Measurements from ENCODE around the gene TMEM174. TPM values are rescaled to one million over a fixed set of nuclear protein-coding genes. Genes with fewer than 3 reads are reported as not detected.
"Not testable (repeated sequence)": the region's sequence is repeated elsewhere in the genome, so short reads cannot be mapped to it uniquely, and the experiment has no call there.

TMEM174 gene
- total RNA-seq, 2 experiments from 2014 or later = 0.25 TPM; not detected in 1

- Histone ChIP-seq H3K79me2 (ENCODE audit: insufficient read depth, low read depth, low read length) (no peaks in the 10 kb centered on the region), H3K4me1 (ENCODE audit: insufficient read depth, low read length, poor library complexity, severe bottlenecking) (no peaks in the 10 kb centered on the region), H3K36me3 (ENCODE audit: insufficient read depth, low read length) (no peaks in the 10 kb centered on the region), H3K27ac (ENCODE audit: low read depth, low read length, poor library complexity, severe bottlenecking) (no peak overlapping the region), H4K20me1 (ENCODE audit: insufficient read depth, low read length) (no peaks in the 10 kb centered on the region), H3K9me3 (ENCODE audit: low read length) (no peaks in the 10 kb centered on the region), H3K9me2 (ENCODE audit: insufficient read depth, low read length) (no peaks in the 10 kb centered on the region), H2AFZ (ENCODE audit: low read length) (no peak overlapping the region), H3K4me2 (ENCODE audit: low read length) (no peak overlapping the region), H3K4me3 (ENCODE audit: low read depth, low read length, poor library complexity, severe bottlenecking) (no peak overlapping the region)
- POLR2A ChIA-PET = no interaction called here
- intact Hi-C loops (cut with micrococcal nuclease; ENCODE audit: unreplicated experiment) = no loop called here
- no TSS peak for BruUV-seq (replicated peaks)
- no peak for TF ChIP-seq CTCF (conservative IDR thresholded peaks at IDR 0.05; ENCODE audit: low read length)
- TF ChIP-seq EZH2phosphoT487 (IDR thresholded peaks at IDR 0.05; ENCODE audit: borderline replicate concordance, low read depth, low read length) = no peak
- no peak for DNase-seq (ENCODE audit: low spot score)
- CTCF ChIA-PET (ENCODE audit: unreplicated experiment) = no interaction called here
Observed at GRCh38 chr5:73215531-73215890, 42.5 kb downstream of the TMEM174 start.

- no peak overlapping the region for H2AFZ ChIP-seq (ENCODE audit: low read length)
- CTCF ChIA-PET (ENCODE audit: unreplicated experiment) = no interaction called here
- intact Hi-C loops (cut with micrococcal nuclease; ENCODE audit: unreplicated experiment) = no loop called here
- H3K4me3 ChIP-seq (ENCODE audit: low read depth, low read length, poor library complexity, severe bottlenecking) = no peak overlapping the region
- DNase-seq (ENCODE audit: low spot score) = no peak
- no peak for TF ChIP-seq CTCF (conservative IDR thresholded peaks at IDR 0.05; ENCODE audit: low read length)
- TF ChIP-seq EZH2phosphoT487 (IDR thresholded peaks at IDR 0.05; ENCODE audit: borderline replicate concordance, low read depth, low read length) = no peak
- no peaks in the 10 kb centered on the region for H3K79me2 ChIP-seq (ENCODE audit: insufficient read depth, low read depth, low read length)
- POLR2A ChIA-PET = no interaction called here
- H4K20me1 ChIP-seq (ENCODE audit: insufficient read depth, low read length) = no peaks in the 10 kb centered on the region
- no peaks in the 10 kb centered on the region for H3K4me1 ChIP-seq (ENCODE audit: insufficient read depth, low read length, poor library complexity, severe bottlenecking)
- H3K27ac ChIP-seq (ENCODE audit: low read depth, low read length, poor library complexity, severe bottlenecking) = no peak overlapping the region
- H3K4me2 ChIP-seq (ENCODE audit: low read length) = no peak overlapping the region
- H3K9me2 ChIP-seq (ENCODE audit: insufficient read depth, low read length) = no peaks in the 10 kb centered on the region
- no TSS peak for BruUV-seq (replicated peaks)
- H3K36me3 ChIP-seq (ENCODE audit: insufficient read depth, low read length) = no peaks in the 10 kb centered on the region
- no peaks in the 10 kb centered on the region for H3K9me3 ChIP-seq (ENCODE audit: low read length)
Observed at GRCh38 chr5:73215891-73216610, 43.1 kb downstream of the TMEM174 start.

- H3K4me3 ChIP-seq (ENCODE audit: low read depth, low read length, poor library complexity, severe bottlenecking) = no peak overlapping the region
- BruUV-seq (replicated peaks) = no TSS peak
- no peaks in the 10 kb centered on the region for H3K79me2 ChIP-seq (ENCODE audit: insufficient read depth, low read depth, low read length)
- no peaks in the 10 kb centered on the region for H3K36me3 ChIP-seq (ENCODE audit: insufficient read depth, low read length)
- POLR2A ChIA-PET = no interaction called here
- H3K4me1 ChIP-seq (ENCODE audit: insufficient read depth, low read length, poor library complexity, severe bottlenecking) = no peaks in the 10 kb centered on the region
- CTCF ChIA-PET (ENCODE audit: unreplicated experiment) = no interaction called here
- no peaks in the 10 kb centered on the region for H3K9me2 ChIP-seq (ENCODE audit: insufficient read depth, low read length)
- peak; percentile 71 for TF ChIP-seq CTCF (conservative IDR thresholded peaks at IDR 0.05; ENCODE audit: low read length)
- TF ChIP-seq EZH2phosphoT487 (IDR thresholded peaks at IDR 0.05; ENCODE audit: borderline replicate concordance, low read depth, low read length) = no peak
- H3K4me2 ChIP-seq (ENCODE audit: low read length) = no peak overlapping the region
- H3K9me3 ChIP-seq (ENCODE audit: low read length) = no peaks in the 10 kb centered on the region
- no peak overlapping the region for H3K27ac ChIP-seq (ENCODE audit: low read depth, low read length, poor library complexity, severe bottlenecking)
- no peaks in the 10 kb centered on the region for H4K20me1 ChIP-seq (ENCODE audit: insufficient read depth, low read length)
- no peak overlapping the region for H2AFZ ChIP-seq (ENCODE audit: low read length)
- intact Hi-C loops (cut with micrococcal nuclease; ENCODE audit: unreplicated experiment) = no loop called here
- DNase-seq (ENCODE audit: low spot score) = peak; percentile 15
Observed at GRCh38 chr5:73218552-73219171, 45.7 kb downstream of the TMEM174 start.

GRCh38 chr5:73219336-73219735 is 46.3 kb downstream of the TMEM174 start:
- H3K36me3 ChIP-seq (ENCODE audit: insufficient read depth, low read length); H3K4me3 ChIP-seq (ENCODE audit: low read depth, low read length, poor library complexity, severe bottlenecking); H3K9me3 ChIP-seq (ENCODE audit: low read length); H4K20me1 ChIP-seq (ENCODE audit: insufficient read depth, low read length); H3K4me1 ChIP-seq (ENCODE audit: insufficient read depth, low read length, poor library complexity, severe bottlenecking); intact Hi-C loops (cut with micrococcal nuclease; ENCODE audit: unreplicated experiment); H2AFZ ChIP-seq (ENCODE audit: low read length); H3K27ac ChIP-seq (ENCODE audit: low read depth, low read length, poor library complexity, severe bottlenecking); H3K9me2 ChIP-seq (ENCODE audit: insufficient read depth, low read length); CTCF ChIA-PET (ENCODE audit: unreplicated experiment); BruUV-seq (replicated peaks); H3K79me2 ChIP-seq (ENCODE audit: insufficient read depth, low read depth, low read length); POLR2A ChIA-PET; H3K4me2 ChIP-seq (ENCODE audit: low read length); DNase-seq (ENCODE audit: low spot score): not testable (repeated sequence)

All from OCI-LY7 (cell line).